ENCODE data around the gene SPAG8.
A peak's percentile ranks its signal among the peaks of the same experiment; 100 is the strongest.

GRCh38 chr9:35835216-35835632, 23.2 kb upstream of the SPAG8 start:
- TF ChIP-seq EZH2phosphoT487 (IDR thresholded peaks at IDR 0.05; ENCODE audit: borderline replicate concordance, low read length) = no peak
- TF ChIP-seq CTCF (conservative IDR thresholded peaks at IDR 0.05; ENCODE audit: low read depth, low read length) = peak; percentile 48; the same call in 1 of the 2 replicates
- no peak for TF ChIP-seq EZH2 (IDR thresholded peaks at IDR 0.05; ENCODE audit: low read length, unreplicated experiment)

All from PC-3 (cell line).